K562 (cell line): ENCODE results near the gene FMOD. TPM values are rescaled to one million over a fixed set of nuclear protein-coding genes. Genes with fewer than 3 reads are reported as not detected.
A peak's percentile ranks its signal among the peaks of the same experiment; 100 is the strongest.

Source experiments
- BACH1 ChIP-seq: fragments of 200-800 bp; sonication (Bioruptor generic); IDR thresholded peaks from 2 replicates; pipeline ENCODE4 v1.6.1; 2016; ENCODE audit warnings: missing genetic modification characterization, missing compliant biosample characterization
- DNMT1 ChIP-seq: fragments of 450-650 bp; IDR thresholded peaks from 2 replicates; pipeline ENCODE4 v1.6.1; 2016; ENCODE audit warnings: antibody characterized with exemption, mild to moderate bottlenecking
- ETV5 ChIP-seq: sonication (generic); formaldehyde crosslinking; IDR thresholded peaks from 2 replicates; pipeline ENCODE4 v1.4.0; 2020; ENCODE audit warnings: low read depth, mild to moderate bottlenecking, missing genetic modification reagents
- HEY1 ChIP-seq: fragments of 250-450 bp; sonication (Bioruptor Pico); IDR thresholded peaks from 2 replicates; pipeline ENCODE4 v1.5.0; 2020; ENCODE audit warnings: mild to moderate bottlenecking, moderate library complexity, borderline replicate concordance
- MXI1 ChIP-seq: IDR thresholded peaks from 2 replicates; pipeline ENCODE4 v1.6.1; 2011; ENCODE audit warnings: low read depth, mild to moderate bottlenecking, improper control_type of control experiment, low read length
- NFYB ChIP-seq: IDR thresholded peaks from 2 replicates; pipeline ENCODE4 v1.6.1; 2011; ENCODE audit warnings: mild to moderate bottlenecking, moderate library complexity; ENCODE audit not compliant: insufficient read length; ENCODE audit errors: extremely low read depth
- NR2C1 ChIP-seq, 2 experiments: fragments of 450-650 bp; IDR thresholded peaks; 2 replicates each; pipeline ENCODE4 v1.6.1; 2017; ENCODE audit warnings: mild to moderate bottlenecking in 2 of 2, antibody characterized with exemption in 1 of 2, inconsistent platforms in 1 of 2, missing compliant biosample characterization in 1 of 2, missing genetic modification characterization in 1 of 2
- PML ChIP-seq: IDR thresholded peaks from 2 replicates; pipeline ENCODE4 v1.6.1; 2012; ENCODE audit warnings: low read length, inconsistent platforms
- TAF9B ChIP-seq: fragments of 450-650 bp; IDR thresholded peaks from 2 replicates; pipeline ENCODE4 v1.6.1; 2018; ENCODE audit warnings: mild to moderate bottlenecking; ENCODE audit not compliant: partially characterized antibody
- ZBTB33 ChIP-seq: sonication (generic); formaldehyde crosslinking; IDR thresholded peaks from 2 replicates; pipeline ENCODE4 v1.8.1; 2023; ENCODE audit warnings: mild to moderate bottlenecking, missing genetic modification reagents
- ZBTB40 ChIP-seq, 2 experiments: fragments of 450-650 bp in 1 of 2; sonication (generic) in 1 of 2; formaldehyde crosslinking in 1 of 2; IDR thresholded peaks; 2 replicates each; pipeline versions ENCODE4 v1.7.1 to v1.9.0; 2016 to 2022; ENCODE audit warnings: inconsistent platforms in 1 of 2, mild to moderate bottlenecking in 1 of 2, missing genetic modification reagents in 1 of 2
- ZNF639 ChIP-seq, 2 experiments: fragments of 200-800 bp in 1 of 2; sonication (Bioruptor generic) in 1 of 2; sonication (generic) in 1 of 2; formaldehyde crosslinking in 1 of 2; IDR thresholded peaks in 1 of 2; conservative IDR thresholded peaks in 1 of 2; 2 replicates each; pipeline versions ENCODE4 v1.5.0 to v1.6.1; 2016 to 2020; ENCODE audit warnings: missing compliant biosample characterization in 1 of 2, missing genetic modification characterization in 1 of 2, missing genetic modification reagents in 1 of 2
- ZNF717 ChIP-seq: fragments of 250-450 bp; sonication (Bioruptor Pico); IDR thresholded peaks from 2 replicates; pipeline ENCODE4 v1.5.0; 2021
- polyA plus RNA-seq, 8 experiments: library from polyadenylated mRNA; depleted of rRNA in 4 of 8; stranded (reverse) in 5 of 8; unstranded in 3 of 8; fragments of >200 nt; fragmentation: Nextera tagmentation in 2 of 8; fragmentation: Illumina TruSeq in 1 of 8; extraction: Ambion mirVana in 2 of 8; extraction: Trizol in 1 of 8; gene quantifications; 2 replicates each; pipeline versions ENCODE4 v1.2.1 to v1.2.3, GENCODE V29; 2011 to 2014; ENCODE audit warnings: inconsistent platforms in 1 of 8, missing spikeins in 1 of 8
- total RNA-seq, 7 experiments: library from RNA; depleted of rRNA in 6 of 7; stranded (reverse); fragments of >200 nt in 6 of 7; fragmentation: Illumina TruSeq in 2 of 7; extraction: Trizol in 2 of 7; gene quantifications; 2 replicates each; pipeline versions ENCODE4 v1.2.1 to v1.2.3, GENCODE V29; 2011 to 2021; ENCODE audit warnings: low replicate concordance in 1 of 7

FMOD gene
- total and polyA plus RNA-seq, 9 of the 15 experiments (the other 6 are each of a cell fraction or from before 2014, with no cell fraction given) = 0.03 to 0.13 (median 0.03) TPM; not detected in 6

DNA sequence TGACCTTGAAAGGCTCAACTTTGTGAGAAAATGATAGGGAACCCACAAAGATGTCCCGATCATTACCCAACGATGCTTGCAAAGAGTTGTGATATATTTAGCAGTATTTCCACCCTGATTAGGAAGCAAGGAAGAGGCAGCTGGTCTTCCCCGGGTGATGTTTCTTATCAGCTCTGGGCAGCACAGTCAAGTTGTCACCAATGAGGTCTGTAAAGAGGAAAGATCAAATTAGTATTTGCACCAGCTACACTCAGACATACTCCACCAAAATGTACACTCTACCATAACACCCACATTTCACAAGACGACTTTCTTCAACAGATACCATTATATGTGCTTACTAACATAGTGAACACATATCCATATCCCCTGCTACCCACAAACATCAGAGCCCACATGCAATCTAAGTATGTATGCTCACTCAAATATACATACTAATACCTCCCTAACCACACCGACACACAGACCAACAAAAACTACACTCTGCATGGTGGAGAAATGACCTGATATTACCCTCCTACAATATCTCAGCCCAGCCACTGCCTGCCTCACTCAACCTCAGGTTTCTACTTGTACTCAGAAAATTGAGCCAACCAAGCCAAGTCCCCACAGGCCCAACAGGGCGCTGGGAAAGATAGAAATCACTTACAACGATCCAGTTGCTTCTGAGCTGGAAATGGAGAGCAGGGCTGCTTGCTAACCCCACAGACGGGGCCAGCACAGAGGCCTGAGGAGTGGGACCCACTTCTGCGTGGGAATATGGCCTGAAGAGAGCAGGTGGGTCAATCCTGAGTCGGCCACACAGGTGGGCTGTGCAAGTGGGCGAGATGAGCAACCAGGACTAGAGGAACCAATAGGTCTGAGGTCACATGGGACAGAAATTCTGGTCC is 50.2 kb downstream of the FMOD start (continued):
- peak; percentile 57 for TF ChIP-seq ZBTB40 (IDR thresholded peaks at IDR 0.05)
- TF ChIP-seq ZBTB40 (CRISPR knock-in tag; IDR thresholded peaks at IDR 0.05) = no peak
- TF ChIP-seq PML = peak; percentile 96
- no peak for TF ChIP-seq TAF9B
- no peak for TF ChIP-seq NFYB
- TF ChIP-seq HEY1 = 0 out of 2 replicates have a peak, but pooled peaks have one; percentile 23
- no peak for TF ChIP-seq DNMT1
- no peak for TF ChIP-seq ZBTB33 (CRISPR knock-in tag)
- no peak for TF ChIP-seq NR2C1 (IDR thresholded peaks at IDR 0.05)
- peak; percentile 58 for TF ChIP-seq NR2C1 (tag; IDR thresholded peaks at IDR 0.05)
- TF ChIP-seq ZNF639 (CRISPR knock-in tag; conservative IDR thresholded peaks at IDR 0.05 in 1 of 2, IDR thresholded peaks at IDR 0.05 in 1 of 2) = peak in 1 of 2 experiments; percentile 90; a peak in 2 of 4 replicates
- no peak for TF ChIP-seq ZNF717 (CRISPR knock-in tag)
- peak; percentile 72; the same call in 1 of the 2 replicates for TF ChIP-seq BACH1
- TF ChIP-seq MXI1 = 0 out of 2 replicates have a peak, but pooled peaks have one; percentile 25
- peak; percentile 26; the same call in 1 of the 2 replicates for TF ChIP-seq ETV5 (CRISPR knock-in tag)
